H9 (cell line): ENCODE results near the gene FARP1. TPM values are rescaled to one million over a fixed set of nuclear protein-coding genes. Genes with fewer than 3 reads are reported as not detected.

Source experiments
- DNase-seq: peaks from one replicate; pipeline ENCODE4 v3.0.0-alpha.2; 2017
- H2AFZ ChIP-seq: one replicate; pipeline ENCODE4 v1.6.1; 2013; ENCODE audit warnings: mild to moderate bottlenecking, low read length, control low read depth, moderate library complexity
- H2AK5ac ChIP-seq: 2 replicates; pipeline ENCODE4 v1.6.1; 2013; ENCODE audit warnings: low read length, control low read depth, mixed read lengths; ENCODE audit not compliant: insufficient read length
- H2BK120ac ChIP-seq: one replicate; pipeline ENCODE4 v1.6.1; 2013; ENCODE audit warnings: low read depth, mild to moderate bottlenecking, low read length, control low read depth, inconsistent platforms; ENCODE audit not compliant: poor library complexity, severe bottlenecking
- H2BK12ac ChIP-seq: 2 replicates; pipeline ENCODE4 v1.6.1; 2013; ENCODE audit warnings: low read length, control low read depth, mixed read lengths, low read depth; ENCODE audit not compliant: insufficient read length
- H2BK15ac ChIP-seq: 2 replicates; pipeline ENCODE4 v1.6.1; 2013; ENCODE audit warnings: low read depth, low read length, control low read depth
- H2BK20ac ChIP-seq: one replicate; pipeline ENCODE4 v1.6.1; 2013; ENCODE audit warnings: low read depth, mild to moderate bottlenecking, low read length, control low read depth, inconsistent platforms; ENCODE audit not compliant: poor library complexity, severe bottlenecking
- H2BK5ac ChIP-seq: 2 replicates; pipeline ENCODE4 v1.6.1; 2013; ENCODE audit warnings: low read length, control low read depth, mixed read lengths; ENCODE audit not compliant: insufficient read length
- H3K14ac ChIP-seq: 2 replicates; pipeline ENCODE4 v1.6.1; 2013; ENCODE audit warnings: low read length, control low read depth; ENCODE audit not compliant: insufficient read depth
- H3K18ac ChIP-seq: 2 replicates; pipeline ENCODE4 v1.6.1; 2013; ENCODE audit warnings: low read depth, mild to moderate bottlenecking, mixed read lengths, low read length, control low read depth; ENCODE audit not compliant: insufficient read length
- H3K23ac ChIP-seq: 2 replicates; pipeline ENCODE4 v1.6.1; 2013; ENCODE audit warnings: low read length, control low read depth, mixed read lengths, low read depth; ENCODE audit not compliant: insufficient read length
- H3K23me2 ChIP-seq: 2 replicates; pipeline ENCODE4 v1.6.1; 2013; ENCODE audit warnings: low read depth, mild to moderate bottlenecking, mixed read lengths, low read length, control low read depth; ENCODE audit not compliant: insufficient read length, poor library complexity, severe bottlenecking
- H3K27ac ChIP-seq: 2 replicates; pipeline ENCODE4 v1.5.1; 2013; ENCODE audit warnings: low read length, control low read depth, mixed read lengths, low read depth; ENCODE audit not compliant: insufficient read length
- H3K27me3 ChIP-seq: 2 replicates; pipeline ENCODE4 v1.6.1; 2013; ENCODE audit warnings: low read length, control low read depth, inconsistent platforms; ENCODE audit not compliant: insufficient read depth
- H3K4ac ChIP-seq: 2 replicates; pipeline ENCODE4 v1.6.1; 2013; ENCODE audit warnings: low read depth, mild to moderate bottlenecking, control low read depth, inconsistent platforms, low read length, moderate library complexity
- H3K4me1 ChIP-seq: 2 replicates; pipeline ENCODE4 v1.6.1; 2013; ENCODE audit warnings: low read length, control low read depth, inconsistent platforms; ENCODE audit not compliant: insufficient read depth
- H3K4me2 ChIP-seq: 2 replicates; pipeline ENCODE4 v1.6.1; 2013; ENCODE audit warnings: low read length, control low read depth, mixed read lengths; ENCODE audit not compliant: insufficient read length, insufficient read depth
- H3K56ac ChIP-seq: 2 replicates; pipeline ENCODE4 v1.6.1; 2013; ENCODE audit warnings: low read depth, mild to moderate bottlenecking, mixed read lengths, low read length, control low read depth; ENCODE audit not compliant: insufficient read length
- H3K79me1 ChIP-seq: 2 replicates; pipeline ENCODE4 v1.6.1; 2013; ENCODE audit warnings: low read depth, mild to moderate bottlenecking, moderate library complexity, low read length, control low read depth, inconsistent platforms; ENCODE audit not compliant: insufficient read depth, poor library complexity, severe bottlenecking
- H3K79me2 ChIP-seq: 2 replicates; pipeline ENCODE4 v1.6.1; 2013; ENCODE audit warnings: low read length, control low read depth, inconsistent platforms; ENCODE audit not compliant: insufficient read depth
- H3K9ac ChIP-seq: 2 replicates; pipeline ENCODE4 v1.6.1; 2013; ENCODE audit warnings: low read length, control low read depth, mixed read lengths; ENCODE audit not compliant: insufficient read length; ENCODE audit errors: extremely low read depth
- H3K9me3 ChIP-seq: one replicate; pipeline ENCODE4 v1.6.1; 2013; ENCODE audit warnings: low read depth, low read length, inconsistent platforms; ENCODE audit not compliant: control insufficient read depth
- H3T11ph ChIP-seq: one replicate; pipeline ENCODE4 v1.6.1; 2013; ENCODE audit warnings: mild to moderate bottlenecking, low read length, control low read depth, inconsistent platforms
- H4K20me1 ChIP-seq: one replicate; pipeline ENCODE4 v1.6.1; 2013; ENCODE audit not compliant: control insufficient read depth, insufficient read length, insufficient read depth
- H4K5ac ChIP-seq: 2 replicates; pipeline ENCODE4 v1.6.1; 2013; ENCODE audit warnings: low read depth, mild to moderate bottlenecking, mixed read lengths, low read length, control low read depth; ENCODE audit not compliant: insufficient read length
- H4K8ac ChIP-seq: replicated peaks from 2 replicates; pipeline ENCODE4 v1.6.1; 2013; ENCODE audit warnings: low read length, control low read depth, mixed read lengths, low read depth; ENCODE audit not compliant: insufficient read length
- H4K91ac ChIP-seq: 2 replicates; pipeline ENCODE4 v1.6.1; 2013; ENCODE audit warnings: low read depth, mild to moderate bottlenecking, moderate library complexity, mixed read lengths, low read length, control low read depth; ENCODE audit not compliant: insufficient read length
- H3K27ac Mint-ChIP-seq, 3 experiments: 2 replicates in 2 of 3; 3 replicates in 1 of 3; pipeline ENCODE4 v1.8.0; 2020 to 2021; ENCODE audit warnings: mixed read lengths in 3 of 3, mild to moderate bottlenecking in 1 of 3, moderate library complexity in 1 of 3
- H3K27me3 Mint-ChIP-seq: 2 replicates; pipeline ENCODE4 v1.8.0; 2021; ENCODE audit warnings: low read depth, mild to moderate bottlenecking, moderate library complexity, mixed read lengths
- H3K36me3 Mint-ChIP-seq, 3 experiments: 2 replicates in 2 of 3; 3 replicates in 1 of 3; pipeline ENCODE4 v1.8.0; 2020 to 2021; ENCODE audit warnings: low read depth in 3 of 3, mixed read lengths in 3 of 3; ENCODE audit not compliant: insufficient read depth in 1 of 3
- H3K4me1 Mint-ChIP-seq, 2 experiments: 2 replicates each; pipeline ENCODE4 v1.8.0; 2020; ENCODE audit warnings: mixed read lengths in 2 of 2
- H3K4me3 Mint-ChIP-seq, 2 experiments: 2 replicates in 1 of 2; 3 replicates in 1 of 2; pipeline ENCODE4 v1.8.0; 2020 to 2021; ENCODE audit warnings: mild to moderate bottlenecking in 2 of 2, mixed read lengths in 2 of 2, moderate library complexity in 1 of 2
- H3K9me3 Mint-ChIP-seq, 2 experiments: 2 replicates in 1 of 2; 3 replicates in 1 of 2; pipeline ENCODE4 v1.8.0; 2020; ENCODE audit warnings: mild to moderate bottlenecking in 2 of 2, mixed read lengths in 2 of 2, moderate library complexity in 1 of 2
- CTCF ChIP-seq: fragments of 200-600 bp; sonication (generic); conservative IDR thresholded peaks from 3 replicates; pipeline ENCODE4 v1.8.0; 2021; ENCODE audit warnings: antibody characterized with exemption, mild to moderate bottlenecking
- WGBS: extraction: QIAGEN DNeasy Blood & Tissue Kit; methylation state at CpG from one replicate; pipeline ENCODE4 v1.1.7; 2013; ENCODE audit warnings: missing lambda C conversion rate, low lambda C conversion rate, mixed read lengths; ENCODE audit not compliant: insufficient read length; ENCODE audit errors: extremely low coverage; 5-methylcytosine and 5-hydroxymethylcytosine counted together
- total RNA-seq: library from RNA; stranded (reverse); gene quantifications from 2 replicates; pipeline ENCODE4 v1.2.1, GENCODE V29; 2021

FARP1 gene
- total RNA-seq, 1 experiment from 2014 or later, result 95.9 TPM

DNA sequence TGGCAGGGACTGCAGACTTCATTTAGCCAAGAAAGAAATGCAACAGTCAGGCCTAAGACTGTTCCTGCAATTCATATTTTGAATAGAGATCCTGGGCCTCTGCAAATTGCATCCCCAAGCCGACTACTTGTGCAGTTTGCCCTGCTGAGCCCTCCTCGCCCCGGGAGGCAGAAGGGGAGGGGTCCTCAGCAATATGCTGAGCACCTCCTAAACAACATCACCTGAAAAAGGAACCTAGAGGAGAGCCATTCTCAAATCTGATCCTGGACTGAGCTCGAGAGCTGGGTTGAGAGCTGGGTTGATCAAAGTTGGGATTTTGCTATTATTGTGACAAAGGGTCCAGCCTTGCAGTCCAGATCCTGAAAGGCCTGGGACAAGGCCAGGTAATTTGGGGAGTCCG, 304.2 kb downstream of the FARP1 start:
- Histone ChIP-seq H2BK12ac (no peak overlapping the region), H3K27me3 (no peaks in the 10 kb centered on the region), H2BK120ac (no peak overlapping the region), H3K18ac (no peak overlapping the region), H3K9me3 (no peaks in the 10 kb centered on the region), H4K20me1 (peaks cover 2% of the 10 kb centered on the region), H3K4me2 (no peak overlapping the region), H2AK5ac (no peak overlapping the region), H3K23me2 (no peaks in the 10 kb centered on the region), H3K9ac (no peak overlapping the region), H2BK5ac (no peak overlapping the region), H2BK20ac (no peak overlapping the region), H3K23ac (no peak overlapping the region), H3K79me2 (no peaks in the 10 kb centered on the region), H3K27ac (no peak overlapping the region), H3K56ac (no peak overlapping the region), H2BK15ac (no peak overlapping the region), H4K8ac (no peak overlapping the region), H4K5ac (no peak overlapping the region), H2AFZ (no peak overlapping the region), H3K4ac (no peak overlapping the region), H3K4me1 (peaks cover 5% of the 10 kb centered on the region; the same call in 1 of the 2 replicates), H3T11ph (no peak overlapping the region), H4K91ac (no peak overlapping the region), H3K79me1 (no peaks in the 10 kb centered on the region), H3K14ac (no peak overlapping the region)
- no peak overlapping the region for H3K4me3 Mint-ChIP-seq
- no peak for DNase-seq
- WGBS, result no CpG with 5 or more reads among the region's 5 CpGs
- no peaks in the 10 kb centered on the region for H3K9me3 Mint-ChIP-seq
- TF ChIP-seq CTCF, result no peak
- peaks cover 2% of the 10 kb centered on the region; the same call in 1 of the 2 replicates for H3K27me3 Mint-ChIP-seq
- peak overlapping the region in 2 of 3 experiments; percentile 71 to 87; a peak in 3 of 7 replicates for H3K27ac Mint-ChIP-seq
- peaks cover 18 to 50% (median 43%) of the 10 kb centered on the region in 3 experiments; a peak in 6 of 7 replicates for H3K36me3 Mint-ChIP-seq
- H3K4me1 Mint-ChIP-seq, result peaks cover 33 to 44% of the 10 kb centered on the region in 2 experiments
